ENCODE measurements around the gene ZNF740.

DNA sequence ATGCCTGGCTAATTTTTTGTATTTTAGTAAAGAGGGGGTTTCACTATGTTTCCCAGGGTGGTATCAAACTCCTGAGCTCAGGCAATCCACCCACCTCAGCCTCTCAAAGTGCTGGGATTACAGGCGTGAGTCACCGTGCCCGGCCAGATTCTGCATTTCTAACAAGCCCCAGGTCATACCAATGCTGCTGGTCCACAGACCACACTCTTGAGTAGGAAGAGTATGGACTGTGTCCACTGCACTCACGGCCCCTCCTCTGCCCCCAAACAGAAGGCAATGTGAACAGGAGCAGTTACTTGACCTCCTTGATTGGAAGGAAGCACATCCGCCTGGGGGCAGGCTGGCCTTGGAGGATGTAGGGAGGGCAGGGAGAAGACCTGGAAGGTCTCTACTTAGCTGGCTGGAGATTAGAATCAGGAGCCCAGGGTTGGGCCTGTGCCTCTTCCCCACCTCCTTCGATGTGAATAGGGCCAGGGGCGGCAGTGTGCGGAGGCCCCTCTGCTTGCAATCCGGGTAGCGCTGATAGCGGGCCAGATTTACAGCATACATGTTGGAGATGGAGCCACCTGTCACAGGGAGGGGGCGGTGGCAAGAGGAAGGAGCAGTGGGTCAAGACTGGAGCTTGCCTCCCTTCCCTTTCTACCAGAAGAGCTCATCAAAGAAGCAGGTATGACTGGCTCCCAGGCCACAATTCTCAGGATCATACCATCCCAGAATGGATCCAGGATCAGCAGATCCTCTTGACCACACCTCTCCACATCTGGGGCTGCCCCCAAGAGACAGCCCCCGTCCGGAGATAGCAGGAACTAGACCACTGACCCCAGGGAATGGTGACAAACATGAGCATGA lies 9.4 kb upstream of the ZNF740 start:
- TF ChIP-seq, protein P1, sequence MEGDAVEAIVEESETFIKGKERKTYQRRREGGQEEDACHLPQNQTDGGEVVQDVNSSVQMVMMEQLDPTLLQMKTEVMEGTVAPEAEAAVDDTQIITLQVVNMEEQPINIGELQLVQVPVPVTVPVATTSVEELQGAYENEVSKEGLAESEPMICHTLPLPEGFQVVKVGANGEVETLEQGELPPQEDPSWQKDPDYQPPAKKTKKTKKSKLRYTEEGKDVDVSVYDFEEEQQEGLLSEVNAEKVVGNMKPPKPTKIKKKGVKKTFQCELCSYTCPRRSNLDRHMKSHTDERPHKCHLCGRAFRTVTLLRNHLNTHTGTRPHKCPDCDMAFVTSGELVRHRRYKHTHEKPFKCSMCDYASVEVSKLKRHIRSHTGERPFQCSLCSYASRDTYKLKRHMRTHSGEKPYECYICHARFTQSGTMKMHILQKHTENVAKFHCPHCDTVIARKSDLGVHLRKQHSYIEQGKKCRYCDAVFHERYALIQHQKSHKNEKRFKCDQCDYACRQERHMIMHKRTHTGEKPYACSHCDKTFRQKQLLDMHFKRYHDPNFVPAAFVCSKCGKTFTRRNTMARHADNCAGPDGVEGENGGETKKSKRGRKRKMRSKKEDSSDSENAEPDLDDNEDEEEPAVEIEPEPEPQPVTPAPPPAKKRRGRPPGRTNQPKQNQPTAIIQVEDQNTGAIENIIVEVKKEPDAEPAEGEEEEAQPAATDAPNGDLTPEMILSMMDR (conservative IDR thresholded peaks at IDR 0.05): no peak
- TF ChIP-seq EZH2 (IDR thresholded peaks at IDR 0.05; ENCODE audit: low read depth): no peak

Data from PC-9 (cell line).